Stimulated activated CD8-positive, alpha-beta memory T cell treated with anti-CD3 and anti-CD28 coated beads, Interleukin-12 subunit alpha, Interleukin-12 subunit beta, amount 100 ng/mL, for 1 hour (primary cell): Measurements from ENCODE around the gene CPOX.
A peak's percentile ranks its signal among the peaks of the same experiment; 100 is the strongest.
"Not testable (repeated sequence)": the region's sequence is repeated elsewhere in the genome, so short reads cannot be mapped to it uniquely, and the experiment has no call there.

Experiments
- DNase-seq: peaks from one replicate; pipeline ENCODE4 v3.0.0-alpha.2; 2020; ENCODE audit warnings: low read depth

Gene CPOX

DNA sequence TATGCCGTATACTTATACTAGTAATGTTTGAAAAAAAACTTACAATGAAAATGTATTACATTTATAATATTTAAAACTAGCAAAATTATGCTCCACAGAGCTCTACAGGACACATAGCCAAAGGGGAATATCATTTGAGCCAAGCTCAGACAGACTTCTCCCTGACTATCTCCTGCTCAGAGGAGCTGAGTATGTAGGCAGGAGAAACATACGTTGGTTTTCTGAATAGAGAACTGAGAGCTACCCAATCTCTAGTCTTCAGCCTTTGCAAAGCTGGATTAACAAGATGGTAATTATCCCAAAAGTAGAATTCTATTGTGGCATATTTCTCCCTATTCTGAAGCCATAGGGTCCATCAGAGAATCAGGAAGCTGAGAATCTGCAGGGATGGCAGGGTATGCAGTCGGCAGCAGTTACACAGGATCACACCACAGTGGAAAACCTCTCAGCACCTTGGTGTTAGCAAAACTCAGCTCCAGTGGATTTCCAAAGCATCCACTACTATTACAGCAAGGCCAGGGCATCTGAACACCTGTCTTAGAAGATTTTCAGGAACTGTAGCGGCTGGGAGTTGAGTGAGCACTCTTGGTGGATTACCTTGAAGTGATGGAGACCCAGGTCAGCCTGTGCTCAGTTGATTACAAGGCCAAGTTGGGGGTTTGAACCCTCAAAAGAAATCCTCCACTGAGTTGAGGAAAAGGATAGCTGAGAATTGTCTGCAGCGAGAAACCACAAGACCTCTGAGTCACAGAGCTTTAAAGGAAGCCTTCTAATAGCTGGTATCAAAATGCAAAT lies 31.5 kb downstream of the CPOX start:
- no peak for DNase-seq

GRCh38 chr3:98560911-98561310 lies 32.5 kb downstream of the CPOX start:
- no peak for DNase-seq

- DNase-seq = not testable (repeated sequence)
Observed at GRCh38 chr3:98559769-98560168, 33.6 kb downstream of the CPOX start.

DNA sequence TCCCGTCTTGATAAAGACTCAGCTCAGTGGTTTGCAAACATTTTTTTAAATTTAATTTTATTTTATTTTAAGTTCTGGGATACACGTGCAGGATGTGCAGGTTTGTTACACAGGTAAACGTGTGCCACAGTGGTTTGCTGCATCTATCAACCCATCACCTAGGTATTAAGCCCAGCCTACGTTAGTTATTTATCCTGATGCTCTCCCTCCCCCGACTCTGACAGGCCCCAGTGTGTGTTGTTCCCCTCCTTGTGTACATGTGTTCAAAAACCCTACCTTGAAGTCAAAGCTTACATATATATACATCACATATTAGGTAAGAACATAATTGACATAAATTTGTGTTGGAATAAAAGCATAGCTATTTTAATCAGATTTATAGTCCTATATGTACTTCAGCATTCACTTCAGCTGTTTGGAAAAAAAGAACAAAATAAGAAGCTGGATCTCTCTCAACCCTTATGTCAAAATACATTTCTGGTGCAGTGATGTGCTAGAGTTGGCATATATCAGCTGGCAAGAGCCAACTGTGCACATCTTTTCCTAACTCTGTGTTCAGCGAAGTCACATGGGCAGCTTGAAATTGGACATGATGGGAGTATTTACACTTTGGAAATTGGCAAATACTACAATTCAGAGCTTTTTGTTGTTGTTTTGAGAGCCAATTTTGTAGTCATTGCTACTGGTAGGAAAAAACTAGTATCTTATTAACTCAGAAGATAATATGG lies 35.1 kb downstream of the CPOX start:
- DNase-seq = no peak

DNA sequence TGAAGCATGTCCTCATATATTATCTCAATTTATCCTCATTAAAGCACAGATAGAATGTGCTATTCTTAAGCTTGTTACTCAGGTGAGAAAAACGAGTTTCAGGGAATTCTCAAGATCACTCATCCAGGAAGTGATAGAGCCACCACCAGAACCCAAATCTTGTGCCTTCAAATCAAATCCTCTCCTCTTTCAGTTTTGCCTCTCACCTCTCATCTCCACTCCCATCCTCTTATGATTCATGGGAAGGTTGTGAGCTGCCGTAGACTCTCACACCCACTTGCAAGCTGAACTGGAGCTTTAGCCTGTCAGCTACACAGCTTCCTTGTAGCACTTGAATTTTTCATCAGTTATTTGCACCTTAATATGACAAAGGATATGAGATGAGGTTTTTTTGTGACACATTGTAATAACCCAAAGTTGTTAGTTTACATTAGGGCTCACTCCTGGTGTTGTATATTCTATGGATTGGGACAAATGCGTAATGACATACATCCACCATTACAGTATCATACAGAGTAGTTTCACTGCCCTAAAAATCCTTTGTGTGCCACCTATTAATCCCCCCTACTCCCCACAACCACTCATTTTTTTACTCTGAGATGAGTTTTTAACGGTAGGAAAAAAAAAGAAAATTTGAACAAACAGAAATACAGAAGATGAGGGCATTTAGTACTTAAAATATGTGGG lies 35.9 kb downstream of the CPOX start:
- no peak for DNase-seq

GRCh38 chr3:98556164-98557130 lies 37.0 kb downstream of the CPOX start:
- DNase-seq = peak; percentile 33

GRCh38 chr3:98555025-98555379 lies 38.4 kb downstream of the CPOX start:
- no peak for DNase-seq

- no peak for DNase-seq
Observed at GRCh38 chr3:98554580-98554979, 38.8 kb downstream of the CPOX start.

GRCh38 chr3:98553753-98554152 lies 39.7 kb downstream of the CPOX start:
- no peak for DNase-seq

- no peak for DNase-seq
Observed at GRCh38 chr3:98553021-98553563, 40.3 kb downstream of the CPOX start.

DNA sequence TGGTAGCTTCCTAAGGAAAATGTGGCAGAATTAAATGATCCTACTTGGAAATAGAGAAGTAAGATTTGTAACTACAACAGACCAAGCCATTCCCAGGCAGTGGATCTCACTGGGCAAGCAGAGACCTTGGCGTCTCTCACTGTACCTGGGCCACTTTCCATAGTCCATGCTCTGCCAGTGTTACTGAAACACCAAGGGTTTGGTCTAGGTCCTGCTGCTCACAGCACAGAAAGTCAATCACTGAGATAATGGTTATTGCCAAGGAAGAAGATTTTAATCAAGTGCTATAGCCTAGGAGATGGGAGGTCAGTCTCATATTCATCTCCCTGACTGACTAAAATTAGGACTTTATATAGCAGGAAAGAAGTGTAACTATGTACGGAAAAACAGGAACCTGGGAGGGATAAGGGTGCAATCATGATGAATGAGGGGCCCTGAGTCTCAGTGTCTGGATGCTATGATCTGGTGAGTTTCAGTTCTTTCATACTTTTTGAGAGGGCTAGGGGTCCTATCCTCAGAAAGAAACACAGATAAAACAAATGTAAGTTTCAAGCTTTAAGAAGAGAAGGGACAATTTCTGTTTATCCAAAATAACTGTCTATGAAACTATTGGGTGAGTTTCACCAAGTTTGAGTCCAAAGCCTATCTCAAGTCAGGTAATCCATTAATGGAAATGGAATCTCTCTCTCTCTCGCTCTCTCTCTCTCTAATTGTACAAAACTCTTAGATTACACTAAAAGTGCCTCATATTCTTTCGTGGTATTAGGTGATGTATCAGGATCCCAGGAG lies 41.0 kb downstream of the CPOX start:
- DNase-seq = no peak

DNA sequence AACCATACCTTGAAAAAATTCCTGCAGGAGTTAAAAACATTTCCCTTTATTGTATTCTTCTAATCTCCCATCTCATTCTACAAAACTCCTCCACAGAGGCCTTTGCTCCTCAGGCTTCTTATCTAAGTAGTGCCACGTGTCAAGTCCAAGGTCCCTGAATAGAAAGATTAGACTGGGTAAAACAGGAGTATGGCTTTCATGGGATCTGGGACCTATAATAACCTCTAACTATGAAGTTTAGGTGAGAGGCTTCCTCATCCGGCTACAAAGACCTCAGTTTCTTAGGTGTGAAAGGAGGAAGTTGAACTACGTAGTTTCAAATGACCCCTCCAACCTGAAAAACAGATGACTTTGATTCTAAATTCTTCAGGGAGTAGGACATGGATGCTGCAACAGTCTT lies 41.7 kb downstream of the CPOX start:
- no peak for DNase-seq

DNA sequence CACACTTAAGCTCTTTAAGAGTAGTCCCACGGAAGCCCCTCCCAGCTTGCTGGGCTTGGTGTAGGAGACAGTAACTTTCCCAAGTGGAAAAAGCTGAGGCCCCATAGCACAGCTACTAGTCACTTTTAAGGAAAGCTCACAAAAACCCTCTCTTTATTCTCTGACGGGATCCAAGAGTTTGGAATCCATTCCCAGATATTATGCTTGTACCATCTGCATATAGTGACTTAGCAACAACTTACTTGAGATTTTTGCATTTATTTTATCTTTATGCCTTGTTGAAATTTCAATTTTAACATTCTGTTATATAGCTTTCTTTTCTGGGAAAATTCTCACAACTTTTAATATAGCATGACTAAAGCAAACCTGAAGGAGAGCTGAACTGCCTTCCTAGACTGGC lies 42.2 kb downstream of the CPOX start:
- DNase-seq = no peak

DNA sequence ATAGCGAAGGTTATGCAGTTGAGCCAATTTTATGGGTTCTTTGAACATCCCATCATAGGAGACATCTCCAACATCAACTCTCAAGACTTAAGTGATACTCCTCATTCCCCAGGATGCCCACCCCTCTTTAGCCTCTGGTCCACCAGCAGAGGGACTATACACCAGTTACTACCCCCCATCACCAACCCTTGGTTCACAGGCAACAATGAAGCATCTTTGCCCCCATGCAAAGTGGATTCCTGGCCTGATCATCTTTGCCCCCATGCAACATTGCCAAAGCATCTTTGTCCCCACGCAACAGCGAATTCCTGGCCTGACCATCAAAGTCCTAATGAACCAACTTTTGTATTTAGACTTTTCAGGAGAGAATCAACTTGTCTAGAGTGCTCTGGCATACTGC lies 42.6 kb downstream of the CPOX start:
- DNase-seq = no peak

GRCh38 chr3:98548544-98548943 lies 44.9 kb downstream of the CPOX start:
- DNase-seq = no peak

DNA sequence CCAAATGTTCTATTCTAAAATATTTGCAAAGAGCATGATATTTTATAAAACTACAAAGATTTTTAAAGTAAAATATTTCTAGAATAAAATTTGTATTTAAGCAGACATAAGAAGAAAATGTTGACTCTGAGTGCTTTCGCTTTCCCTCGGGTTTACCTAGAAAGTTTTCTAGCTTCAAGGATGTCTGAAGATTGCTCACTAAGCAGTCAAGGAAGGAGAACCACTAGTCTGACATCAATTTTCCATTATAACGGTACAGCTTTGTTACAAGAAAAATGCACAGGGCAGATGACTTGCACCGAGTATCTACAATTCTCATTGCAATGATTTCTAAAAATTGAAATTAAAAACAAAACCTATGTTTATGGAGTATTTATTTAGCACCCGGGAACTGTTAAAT lies 47.5 kb downstream of the CPOX start:
- no peak for DNase-seq

DNA sequence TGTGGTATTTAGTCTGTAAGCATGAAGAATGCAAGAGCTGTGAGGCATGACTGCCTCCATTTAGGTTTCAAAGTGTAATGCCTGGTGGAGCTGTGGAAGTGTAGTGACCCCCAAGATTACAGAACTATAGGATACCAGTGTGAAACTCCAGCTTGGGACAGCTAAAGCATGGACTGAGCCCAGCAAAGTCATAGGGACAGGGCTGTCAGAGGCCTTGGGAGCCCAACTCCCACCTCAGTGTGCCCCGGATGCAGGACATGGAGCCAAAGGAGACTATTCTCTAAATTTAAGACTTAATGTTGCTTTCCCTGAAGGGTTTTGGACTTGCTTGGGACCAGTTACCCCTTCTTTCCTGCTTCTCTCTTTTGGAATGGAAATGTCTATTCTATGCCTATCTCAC lies 50.8 kb downstream of the CPOX start:
- no peak for DNase-seq

DNA sequence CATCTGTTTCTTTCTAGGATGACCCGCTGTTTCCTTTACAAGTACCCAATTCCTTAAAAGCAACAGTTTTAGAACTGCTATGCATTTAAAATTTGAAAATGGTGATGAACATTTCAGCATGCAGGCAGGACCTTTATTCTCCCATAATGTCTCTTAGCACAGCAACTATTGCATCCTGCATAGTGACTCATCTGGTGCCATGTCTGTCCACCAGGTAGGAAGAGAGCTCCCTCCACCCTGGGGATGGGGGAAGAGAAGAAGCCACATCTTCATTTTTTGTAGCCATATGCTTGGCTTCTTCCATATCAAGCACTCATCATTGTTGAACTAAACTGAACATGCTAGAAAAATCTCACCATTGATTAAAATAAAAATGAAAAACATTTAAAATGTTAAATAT lies 51.7 kb downstream of the CPOX start:
- no peak for DNase-seq

DNA sequence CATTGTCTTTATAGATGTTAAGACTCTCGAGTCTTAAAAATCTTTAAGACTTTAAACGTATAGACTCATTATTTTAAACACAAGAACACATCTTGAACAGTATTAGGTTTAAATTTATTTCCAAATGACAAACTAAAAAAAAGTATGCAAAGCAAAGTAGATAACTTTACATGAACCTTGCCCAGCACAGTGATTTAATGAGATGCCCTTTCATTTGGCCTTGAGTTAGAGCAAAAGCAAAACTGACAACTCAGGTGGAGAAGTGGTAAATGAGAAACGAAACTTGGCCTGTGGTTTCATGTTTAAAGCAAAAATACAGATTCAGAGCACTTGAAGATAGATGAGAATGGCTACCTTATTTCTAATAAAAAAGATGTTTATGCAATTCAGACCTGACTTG lies 53.1 kb downstream of the CPOX start:
- DNase-seq = no peak

DNA sequence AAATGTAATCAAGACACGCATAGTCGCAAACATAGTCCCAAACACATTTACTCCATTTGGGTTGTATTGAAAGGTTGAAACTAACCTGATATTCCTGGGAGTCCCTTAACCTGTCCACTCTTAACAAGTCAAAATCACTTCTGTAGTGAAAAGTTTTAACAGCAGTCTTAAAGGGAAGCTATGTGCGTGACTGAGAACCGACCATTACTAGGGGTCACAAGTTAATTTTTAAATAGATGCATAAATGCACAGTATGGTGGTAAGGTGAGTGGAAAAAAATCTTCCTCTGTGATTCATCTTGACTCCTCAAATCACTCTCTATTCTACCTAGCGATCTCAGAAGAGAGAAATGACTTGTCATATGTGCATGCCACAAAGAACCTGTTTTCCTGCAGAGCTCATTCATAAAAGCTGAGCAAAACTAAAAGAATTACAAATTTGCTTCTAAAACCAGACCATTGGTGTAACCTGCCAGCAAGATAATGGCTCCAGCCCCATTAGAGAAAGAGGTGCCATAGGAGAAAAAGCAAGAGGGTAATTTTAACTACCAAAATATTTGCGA lies 56.9 kb downstream of the CPOX start:
- DNase-seq = no peak

DNA sequence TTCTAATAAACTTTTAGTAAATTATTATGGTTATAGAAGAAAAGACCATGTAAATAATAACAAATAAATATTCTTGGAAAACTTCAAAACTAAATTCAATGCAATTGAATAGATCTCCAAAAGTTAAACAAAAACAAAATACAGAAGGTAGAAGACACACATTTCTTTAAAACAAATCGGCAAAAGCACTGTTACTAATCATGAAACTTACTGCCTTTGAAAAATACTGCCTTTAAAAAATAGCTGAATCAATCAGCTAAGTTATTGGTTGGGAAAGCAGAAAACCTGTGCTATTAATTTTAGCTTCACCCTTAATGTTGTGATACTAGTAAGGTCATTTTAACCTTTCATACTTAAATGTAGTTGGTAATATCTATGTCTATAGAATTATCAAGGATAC lies 58.7 kb downstream of the CPOX start:
- DNase-seq = no peak
